Dermis microvascular lymphatic vessel endothelial cell (primary cell): ENCODE results near the gene LXN. TPM values are rescaled to one million over a fixed set of nuclear protein-coding genes. Genes with fewer than 3 reads are reported as not detected.

ENCODE experiments used
- DNase-seq, 2 donors: peaks; one replicate each; pipeline versions ENCODE4 v3.0.0 to v3.0.0-alpha.2; 2010; ENCODE audit warnings: low read depth in 2 of 2
- total RNA-seq: library from RNA; depleted of rRNA; stranded (reverse); fragments of >200 nt; gene quantifications from 2 replicates; pipeline ENCODE4 v1.2.1, GENCODE V29; 2014

LXN gene
- total RNA-seq, 1 donor from 2014 or later = 23.1 TPM

DNA sequence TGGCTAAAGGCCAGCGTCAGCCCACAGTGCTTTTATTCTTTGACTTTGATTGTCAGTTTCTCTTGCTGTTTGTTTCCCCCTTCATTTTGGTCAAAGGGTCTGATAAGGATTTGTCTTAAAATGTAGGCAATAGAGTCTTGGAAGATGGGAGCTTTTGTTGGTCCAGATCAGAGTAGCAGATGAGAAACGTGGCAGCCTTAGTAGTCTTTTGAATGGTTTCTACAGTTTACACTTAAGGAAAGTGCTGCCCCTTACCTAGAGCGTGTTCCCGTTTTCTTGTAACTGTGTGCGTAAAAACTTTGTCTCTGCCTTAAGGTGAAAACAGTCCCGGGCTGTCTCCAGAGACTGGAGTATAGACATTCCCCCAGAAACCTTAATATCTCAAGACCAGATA is 630 bp downstream of the LXN start:
- DNase-seq = peak in 1 of 2 donors; percentile 19

DNA sequence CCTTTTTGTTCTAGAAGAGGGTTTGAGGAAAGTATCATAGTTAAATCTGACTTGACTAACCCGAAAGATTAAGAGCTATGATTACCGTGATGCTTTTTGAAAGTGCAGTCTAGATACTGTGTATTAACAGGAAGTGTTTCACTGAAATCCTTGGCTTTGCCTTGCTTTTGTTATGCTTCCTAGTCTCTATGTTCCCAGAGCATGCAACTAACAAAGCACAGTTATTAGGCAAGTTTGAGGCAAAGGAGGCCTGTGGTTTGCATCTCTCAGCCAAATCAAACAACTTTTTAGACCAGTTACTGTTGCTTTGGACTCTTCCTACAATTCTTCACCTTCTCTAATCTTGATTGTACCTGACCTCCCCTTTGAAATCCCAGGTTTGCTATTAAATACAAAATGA is 3.9 kb downstream of the LXN start:
- peak in 1 of 2 donors; percentile 69 for DNase-seq

GRCh38 chr3:158666416-158666815 is 6.0 kb downstream of the LXN start:
- no peak for DNase-seq

- DNase-seq = no peak
Observed at GRCh38 chr3:158663832-158664231, 8.6 kb downstream of the LXN start.

- DNase-seq = no peak
Observed at GRCh38 chr3:158663246-158663645, 9.2 kb downstream of the LXN start.

DNA sequence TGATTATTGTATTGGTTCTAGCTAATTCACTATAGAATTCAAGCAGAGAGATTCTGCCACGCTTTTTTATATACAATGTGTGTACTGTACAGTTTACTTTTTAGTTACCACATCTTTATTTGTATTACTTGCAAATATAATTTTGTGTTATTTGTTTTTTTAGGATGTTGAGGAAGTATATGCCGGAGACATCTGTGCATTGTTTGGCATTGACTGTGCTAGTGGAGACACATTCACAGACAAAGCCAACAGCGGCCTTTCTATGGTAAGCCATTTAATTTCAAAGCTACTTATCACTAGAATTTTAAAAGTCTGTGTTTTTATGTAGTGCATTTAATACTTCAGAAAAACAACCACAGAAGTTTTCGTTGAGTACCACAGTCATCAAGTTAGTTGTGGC is 11.7 kb downstream of the LXN start:
- DNase-seq = peak; percentile 81 to 91

- peak; percentile 98 to 99 for DNase-seq
Observed at GRCh38 chr3:158659454-158660237, 12.8 kb downstream of the LXN start.

- DNase-seq = no peak
Observed at GRCh38 chr3:158658889-158659288, 13.6 kb downstream of the LXN start.

- DNase-seq = no peak
Observed at GRCh38 chr3:158652463-158652862, 20.0 kb downstream of the LXN start.

DNA sequence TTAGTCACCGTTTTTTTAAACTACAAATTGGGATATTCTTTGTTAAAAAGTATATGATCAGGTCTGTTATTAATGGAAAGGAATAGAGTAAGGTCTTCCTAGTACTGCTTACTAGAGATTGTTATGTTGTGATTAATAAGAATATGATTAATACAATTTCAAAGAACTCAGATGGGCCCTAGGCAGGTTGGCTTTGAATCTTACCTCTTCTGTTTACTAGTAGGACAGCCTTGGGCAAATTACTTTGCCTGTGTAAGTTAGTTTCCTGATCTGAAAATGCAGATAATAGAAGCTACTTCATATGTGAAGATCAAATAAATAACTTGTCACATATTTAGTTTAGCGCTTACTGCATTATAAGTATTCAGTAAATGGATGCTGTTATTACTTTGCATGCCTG is 21.3 kb downstream of the LXN start:
- DNase-seq = no peak

- peak; percentile 85 to 96 for DNase-seq
Observed at GRCh38 chr3:158649791-158650190, 22.7 kb downstream of the LXN start.

GRCh38 chr3:158644345-158644908 is 28.0 kb downstream of the LXN start, which contains the start of gene GFM1:
TSS of gene GFM1 (plus strand) at chr3:158644527. CDS start at chr3:158644635, 108 bp downstream.
- DNase-seq = peak; percentile 92 to 98

GRCh38 chr3:158642474-158643210 is 29.8 kb downstream of the LXN start:
- no peak for DNase-seq

GRCh38 chr3:158642005-158642404 is 30.4 kb downstream of the LXN start:
- no peak for DNase-seq

- DNase-seq = no peak
Observed at GRCh38 chr3:158640646-158641045, 31.8 kb downstream of the LXN start.

- DNase-seq = no peak
Observed at GRCh38 chr3:158631981-158632380, 40.5 kb downstream of the LXN start.

DNA sequence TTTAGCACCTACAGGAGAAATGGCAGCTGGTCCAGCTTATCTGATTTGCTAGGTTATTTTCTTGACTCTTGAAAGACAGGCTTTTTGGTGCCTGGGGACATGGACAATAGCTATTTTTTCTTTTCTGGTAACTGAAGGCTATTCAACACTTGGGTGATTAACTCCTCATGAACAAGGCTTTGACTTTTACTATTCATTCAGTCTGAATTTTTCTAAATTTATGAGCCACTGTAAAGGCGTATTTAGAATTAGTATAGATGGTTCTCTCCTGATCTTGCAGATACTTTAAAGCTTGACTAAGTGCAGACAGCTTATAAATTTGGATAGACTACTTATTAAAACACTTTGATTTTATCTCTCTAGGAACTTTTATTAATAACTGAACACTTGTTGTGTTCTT is 46.6 kb downstream of the LXN start:
- DNase-seq = no peak

GRCh38 chr3:158617982-158618875 is 54.2 kb downstream of the LXN start:
- no peak for DNase-seq
